ACC112 (cell line): Measurements from ENCODE around the gene SOX4.
"Not testable (repeated sequence)": the region's sequence is repeated elsewhere in the genome, so short reads cannot be mapped to it uniquely, and the experiment has no call there.

Experiments used
- H2AFZ ChIP-seq: fragments of 200-600 bp; sonication (generic); one replicate; pipeline ENCODE4 v1.6.0; 2017; ENCODE audit warnings: antibody characterized with exemption, low read length; ENCODE audit not compliant: unreplicated experiment
- H3K27ac ChIP-seq: fragments of 200-600 bp; sonication (generic); 2 replicates; pipeline ENCODE4 v1.5.1; 2014; ENCODE audit warnings: low read depth, mild to moderate bottlenecking, antibody characterized with exemption, low read length, moderate library complexity
- H3K27me3 ChIP-seq: fragments of 200-600 bp; sonication (generic); 2 replicates; pipeline ENCODE4 v1.6.1; 2014; ENCODE audit warnings: mild to moderate bottlenecking, antibody characterized with exemption, low read length, moderate library complexity, mixed read lengths; ENCODE audit not compliant: insufficient read depth
- H3K36me3 ChIP-seq: fragments of 200-600 bp; sonication (generic); 2 replicates; pipeline ENCODE4 v1.6.1; 2016; ENCODE audit warnings: mild to moderate bottlenecking, antibody characterized with exemption, low read length, moderate library complexity, mixed read lengths; ENCODE audit not compliant: insufficient read depth
- H3K4me1 ChIP-seq: fragments of 200-600 bp; sonication (generic); one replicate; pipeline ENCODE4 v1.6.1; 2016; ENCODE audit warnings: low read length, mixed read lengths; ENCODE audit not compliant: insufficient read depth, unreplicated experiment, control insufficient read depth
- H3K4me3 ChIP-seq: fragments of 200-600 bp; sonication (generic); 2 replicates; pipeline ENCODE4 v1.5.1; 2014; ENCODE audit warnings: mild to moderate bottlenecking, low read depth, low read length
- H3K79me2 ChIP-seq: fragments of 200-600 bp; sonication (generic); one replicate; pipeline ENCODE4 v1.6.0; 2016; ENCODE audit warnings: low read length; ENCODE audit not compliant: control insufficient read depth, unreplicated experiment, insufficient read depth

Gene SOX4

GRCh38 chr6:21593412-21593926 is at the start of gene SOX4:
TSS of gene SOX4 (plus strand) at chr6:21593751. CDS start at chr6:21594535, 784 bp downstream.
- peak within 1 kb of the TSS; percentile 91 for H2AFZ ChIP-seq
- H3K79me2 ChIP-seq, result peaks cover 28% of the 10 kb centered on the region
- H3K36me3 ChIP-seq, result no peaks in the 10 kb centered on the region
- peak within 1 kb of the TSS; percentile 68 for H3K27ac ChIP-seq
- H3K27me3 ChIP-seq, result no peaks in the 10 kb centered on the region
- H3K4me1 ChIP-seq, result peaks cover 7% of the 10 kb centered on the region
- H3K4me3 ChIP-seq, result peak within 1 kb of the TSS; percentile 97

DNA sequence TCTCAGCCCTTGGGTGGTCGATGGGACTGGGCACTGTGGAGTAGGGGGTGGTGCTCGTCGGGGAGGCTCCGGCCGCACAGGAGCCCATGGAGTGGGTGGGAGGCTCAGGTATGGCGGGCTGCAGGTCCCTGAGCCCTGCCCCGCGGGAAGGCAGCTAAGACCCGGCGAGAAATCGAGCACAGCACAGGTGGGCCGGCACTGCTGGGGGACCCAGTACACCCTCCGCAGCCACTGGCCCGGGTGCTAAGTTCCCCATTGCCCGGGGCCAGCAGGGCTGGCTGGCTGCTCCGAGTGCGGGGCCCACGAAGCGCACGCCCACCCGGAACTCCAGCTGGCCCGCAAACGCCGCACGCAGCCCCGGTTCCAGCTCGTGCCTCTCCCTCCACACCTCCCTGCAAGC is 41.3 kb upstream of the SOX4 start:
- H3K36me3 ChIP-seq, H3K27me3 ChIP-seq, H3K4me3 ChIP-seq, H3K27ac ChIP-seq, H2AFZ ChIP-seq, H3K4me1 ChIP-seq, H3K79me2 ChIP-seq: not testable (repeated sequence)

- Histone ChIP-seq H2AFZ (no peak overlapping the region), H3K4me1 (peaks cover 14% of the 10 kb centered on the region), H3K27me3 (no peaks in the 10 kb centered on the region), H3K4me3 (no peak overlapping the region), H3K36me3 (no peaks in the 10 kb centered on the region), H3K79me2 (no peaks in the 10 kb centered on the region), H3K27ac (no peak overlapping the region)
Observed at GRCh38 chr6:21554286-21554685, 39.3 kb upstream of the SOX4 start.

DNA sequence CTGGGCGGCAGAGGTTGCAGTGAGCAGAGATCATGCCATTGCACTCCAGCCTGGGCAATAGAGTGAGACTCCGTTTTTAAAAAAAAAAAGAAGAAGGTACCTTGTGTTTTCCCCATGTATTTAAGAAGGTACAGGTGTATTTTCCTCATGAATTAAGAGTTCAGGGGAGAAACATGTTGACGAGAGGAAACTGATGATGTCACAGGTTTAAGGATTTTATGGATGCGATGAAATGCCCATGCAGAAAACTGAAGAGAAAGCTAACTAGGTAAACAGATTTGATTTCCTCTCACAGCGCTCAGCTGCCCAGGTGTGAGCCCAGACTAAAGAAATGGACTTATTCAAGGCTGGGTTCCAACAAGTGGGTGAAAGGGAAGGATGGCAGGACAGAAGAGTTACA is 38.4 kb upstream of the SOX4 start:
- Histone ChIP-seq H3K4me3 (no peak overlapping the region), H3K27ac (no peak overlapping the region), H3K4me1 (peaks cover 14% of the 10 kb centered on the region), H3K27me3 (no peaks in the 10 kb centered on the region), H2AFZ (no peak overlapping the region), H3K79me2 (no peaks in the 10 kb centered on the region), H3K36me3 (no peaks in the 10 kb centered on the region)

- H3K4me3 ChIP-seq, result no peak overlapping the region
- H3K4me1 ChIP-seq, result peaks cover 14% of the 10 kb centered on the region
- no peaks in the 10 kb centered on the region for H3K27me3 ChIP-seq
- peak overlapping the region; percentile 38 for H3K27ac ChIP-seq
- H3K79me2 ChIP-seq, result no peaks in the 10 kb centered on the region
- no peak overlapping the region for H2AFZ ChIP-seq
- no peaks in the 10 kb centered on the region for H3K36me3 ChIP-seq
Observed at GRCh38 chr6:21556511-21556910, 37.0 kb upstream of the SOX4 start.

GRCh38 chr6:21556968-21557721 is 36.4 kb upstream of the SOX4 start:
- peak overlapping the region; percentile 38 for H3K27ac ChIP-seq
- no peaks in the 10 kb centered on the region for H3K79me2 ChIP-seq
- peak overlapping the region; percentile 57 for H2AFZ ChIP-seq
- H3K36me3 ChIP-seq, result no peaks in the 10 kb centered on the region
- no peaks in the 10 kb centered on the region for H3K27me3 ChIP-seq
- H3K4me3 ChIP-seq, result no peak overlapping the region
- peaks cover 14% of the 10 kb centered on the region for H3K4me1 ChIP-seq

GRCh38 chr6:21559238-21559637 is 34.3 kb upstream of the SOX4 start:
- H3K27me3 ChIP-seq, result no peaks in the 10 kb centered on the region
- no peak overlapping the region for H2AFZ ChIP-seq
- no peaks in the 10 kb centered on the region for H3K36me3 ChIP-seq
- no peak overlapping the region for H3K4me3 ChIP-seq
- H3K27ac ChIP-seq, result no peak overlapping the region
- peaks cover 14% of the 10 kb centered on the region for H3K4me1 ChIP-seq
- H3K79me2 ChIP-seq, result no peaks in the 10 kb centered on the region

DNA sequence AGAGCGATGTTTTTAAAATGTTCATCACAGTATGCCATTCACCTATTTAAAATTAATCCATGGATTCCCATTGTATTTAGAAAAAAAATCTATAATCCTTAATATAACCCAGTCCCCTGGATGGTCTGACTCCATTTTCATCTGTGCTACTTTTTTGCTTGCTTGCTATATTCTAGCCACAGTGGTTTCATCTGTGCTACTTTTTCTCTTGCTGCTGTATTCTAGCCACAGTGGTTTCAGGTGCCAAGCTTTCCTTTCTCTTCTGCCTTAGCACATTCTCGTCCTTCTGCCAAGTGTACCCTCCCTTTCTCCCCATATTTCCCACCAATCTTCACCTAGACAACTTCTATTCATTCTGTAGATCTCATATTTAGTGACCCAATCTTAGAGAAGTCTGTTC is 33.3 kb upstream of the SOX4 start:
- Histone ChIP-seq H3K36me3 (no peaks in the 10 kb centered on the region), H3K4me1 (peaks cover 14% of the 10 kb centered on the region), H3K79me2 (no peaks in the 10 kb centered on the region), H3K27me3 (no peaks in the 10 kb centered on the region), H3K27ac (no peak overlapping the region), H2AFZ (no peak overlapping the region), H3K4me3 (no peak overlapping the region)

DNA sequence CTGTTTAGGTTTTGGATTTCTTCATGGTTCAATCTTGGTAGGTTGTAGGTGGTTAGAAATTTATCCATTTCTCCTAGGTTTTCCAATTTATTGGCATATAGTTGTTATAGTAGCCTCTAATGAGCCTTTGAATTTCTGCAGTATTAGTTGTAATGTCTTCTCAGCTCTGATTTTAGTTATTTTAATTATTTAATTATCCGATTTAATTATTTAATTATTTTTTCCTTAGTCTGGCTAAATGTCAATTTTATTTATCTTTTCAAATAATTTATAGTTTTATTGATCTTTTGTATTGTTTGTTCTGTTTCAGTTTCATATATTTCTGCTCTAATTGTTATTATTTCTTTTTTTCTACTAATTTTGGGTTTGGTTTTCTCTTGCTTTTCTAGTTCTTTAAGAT is 28.1 kb upstream of the SOX4 start:
- H3K36me3 ChIP-seq, result no peaks in the 10 kb centered on the region
- no peak overlapping the region for H2AFZ ChIP-seq
- no peaks in the 10 kb centered on the region for H3K4me1 ChIP-seq
- no peak overlapping the region for H3K27ac ChIP-seq
- no peaks in the 10 kb centered on the region for H3K79me2 ChIP-seq
- no peak overlapping the region for H3K4me3 ChIP-seq
- H3K27me3 ChIP-seq, result no peaks in the 10 kb centered on the region

- no peak overlapping the region for H2AFZ ChIP-seq
- H3K4me1 ChIP-seq, result no peaks in the 10 kb centered on the region
- H3K27ac ChIP-seq, result no peak overlapping the region
- H3K4me3 ChIP-seq, result no peak overlapping the region
- no peaks in the 10 kb centered on the region for H3K27me3 ChIP-seq
- no peaks in the 10 kb centered on the region for H3K79me2 ChIP-seq
- H3K36me3 ChIP-seq, result no peaks in the 10 kb centered on the region
Observed at GRCh38 chr6:21578523-21578922, 15.0 kb upstream of the SOX4 start.

DNA sequence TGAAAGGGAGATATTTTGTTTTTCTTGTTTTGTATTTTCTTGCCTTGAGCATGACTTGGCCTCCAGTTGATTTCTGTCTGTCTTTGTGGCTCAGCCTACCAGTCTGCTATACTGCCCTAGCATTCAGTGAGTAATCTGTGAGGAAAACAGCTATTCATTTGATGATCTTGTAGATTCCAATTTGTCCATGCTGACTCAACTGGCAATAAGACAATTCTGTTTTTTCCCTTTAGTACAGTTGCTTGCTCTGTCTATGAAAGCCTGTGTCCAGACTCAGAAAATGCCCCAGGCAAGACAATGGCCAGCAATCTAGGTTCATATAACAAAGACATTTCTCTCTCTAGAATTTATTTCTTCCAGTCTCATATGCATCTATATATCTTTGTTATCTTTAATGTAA is 10.9 kb upstream of the SOX4 start:
- no peaks in the 10 kb centered on the region for H3K36me3 ChIP-seq
- no peak overlapping the region for H3K27ac ChIP-seq
- H3K79me2 ChIP-seq, result no peaks in the 10 kb centered on the region
- no peak overlapping the region for H2AFZ ChIP-seq
- no peaks in the 10 kb centered on the region for H3K27me3 ChIP-seq
- H3K4me1 ChIP-seq, result no peaks in the 10 kb centered on the region
- no peak overlapping the region for H3K4me3 ChIP-seq
